C4-2B (cell line): ENCODE measurements around the gene RRAD.

Experiments used
- H3K27ac ChIP-seq: fragments of 450-650 bp; 2 replicates; pipeline ENCODE4 v1.5.1; 2017
- CTCF ChIP-seq: fragments of 450-650 bp; conservative IDR thresholded peaks from 2 replicates; pipeline ENCODE4 v1.5.1; 2017; ENCODE audit warnings: mild to moderate bottlenecking
- ZFX ChIP-seq: fragments of 450-650 bp; IDR thresholded peaks from 2 replicates; pipeline ENCODE4 v1.6.1; 2017

Gene RRAD

GRCh38 chr16:66917741-66918140, 7.6 kb downstream of the RRAD start:
- H3K27ac ChIP-seq = no peak overlapping the region
- TF ChIP-seq CTCF = no peak
- no peak for TF ChIP-seq ZFX

- no peak overlapping the region for H3K27ac ChIP-seq
- no peak for TF ChIP-seq ZFX
- no peak for TF ChIP-seq CTCF
These were observed 8.8 kb downstream of the RRAD start for GRCh38 chr16:66916518-66916917.

- TF ChIP-seq ZFX (no peak), CTCF (no peak)
- H3K27ac ChIP-seq = no peak overlapping the region
These were observed 10.3 kb downstream of the RRAD start for GRCh38 chr16:66915041-66915440.

GRCh38 chr16:66914541-66914940, 10.8 kb downstream of the RRAD start:
- H3K27ac ChIP-seq = no peak overlapping the region
- TF ChIP-seq CTCF (no peak), ZFX (no peak)

GRCh38 chr16:66913711-66914110, 11.6 kb downstream of the RRAD start:
- TF ChIP-seq ZFX (no peak), CTCF (no peak)
- H3K27ac ChIP-seq = no peak overlapping the region

- no peak overlapping the region for H3K27ac ChIP-seq
- TF ChIP-seq ZFX (no peak), CTCF (no peak)
These were observed 12.3 kb downstream of the RRAD start for GRCh38 chr16:66913081-66913480.

- H3K27ac ChIP-seq = no peak overlapping the region
These were observed 13.5 kb downstream of the RRAD start for GRCh38 chr16:66911801-66912200.

More at GRCh38 chr16:66911801-66912200, 13.5 kb downstream of the RRAD start:
- no peak for TF ChIP-seq ZFX
- no peak for TF ChIP-seq CTCF
